ENCODE measurements around the gene TMEM44.
"Not testable (repeated sequence)": the region's sequence is repeated elsewhere in the genome, so short reads cannot be mapped to it uniquely, and the experiment has no call there.

TMEM44 gene

GRCh38 chr3:194555175-194556062, 77.8 kb downstream of the TMEM44 start:
- DNase-seq (ENCODE audit: low read depth in 3 of 3), result no peak

- no peak for DNase-seq (ENCODE audit: low read depth in 3 of 3)
Measured at GRCh38 chr3:194554473-194555123, 78.6 kb downstream of the TMEM44 start.

GRCh38 chr3:194552327-194552949, 80.8 kb downstream of the TMEM44 start:
- DNase-seq (ENCODE audit: low read depth in 3 of 3), result no peak

GRCh38 chr3:194549853-194550252, 83.4 kb downstream of the TMEM44 start:
- DNase-seq (ENCODE audit: low read depth in 3 of 3), result no peak

- DNase-seq (ENCODE audit: low read depth in 3 of 3), result no peak
Measured at GRCh38 chr3:194548346-194549321, 84.6 kb downstream of the TMEM44 start.

GRCh38 chr3:194547042-194547441, 86.2 kb downstream of the TMEM44 start:
- DNase-seq (ENCODE audit: low read depth in 3 of 3), result no peak

GRCh38 chr3:194545538-194545937, 87.7 kb downstream of the TMEM44 start:
- DNase-seq (ENCODE audit: low read depth in 3 of 3), result not testable (repeated sequence)

GRCh38 chr3:194543550-194543949, 89.7 kb downstream of the TMEM44 start:
- no peak for DNase-seq (ENCODE audit: low read depth in 3 of 3)

GRCh38 chr3:194541483-194541882, 91.7 kb downstream of the TMEM44 start:
- no peak for DNase-seq (ENCODE audit: low read depth in 3 of 3)

- no peak for DNase-seq (ENCODE audit: low read depth in 3 of 3)
Measured at GRCh38 chr3:194540274-194540905, 92.8 kb downstream of the TMEM44 start.

GRCh38 chr3:194539498-194539897, 93.7 kb downstream of the TMEM44 start:
- no peak for DNase-seq (ENCODE audit: low read depth in 3 of 3)

- DNase-seq (ENCODE audit: low read depth in 3 of 3), result no peak
Measured at GRCh38 chr3:194537732-194538247, 95.4 kb downstream of the TMEM44 start.

All from stimulated activated CD4-positive, alpha-beta T cell treated with anti-CD3 and anti-CD28 coated beads, TNF-alpha, amount 100 ng/mL, for 4 hours (primary cell).